ENCODE results near the gene HIP1.

The HIP1 gene

DNA sequence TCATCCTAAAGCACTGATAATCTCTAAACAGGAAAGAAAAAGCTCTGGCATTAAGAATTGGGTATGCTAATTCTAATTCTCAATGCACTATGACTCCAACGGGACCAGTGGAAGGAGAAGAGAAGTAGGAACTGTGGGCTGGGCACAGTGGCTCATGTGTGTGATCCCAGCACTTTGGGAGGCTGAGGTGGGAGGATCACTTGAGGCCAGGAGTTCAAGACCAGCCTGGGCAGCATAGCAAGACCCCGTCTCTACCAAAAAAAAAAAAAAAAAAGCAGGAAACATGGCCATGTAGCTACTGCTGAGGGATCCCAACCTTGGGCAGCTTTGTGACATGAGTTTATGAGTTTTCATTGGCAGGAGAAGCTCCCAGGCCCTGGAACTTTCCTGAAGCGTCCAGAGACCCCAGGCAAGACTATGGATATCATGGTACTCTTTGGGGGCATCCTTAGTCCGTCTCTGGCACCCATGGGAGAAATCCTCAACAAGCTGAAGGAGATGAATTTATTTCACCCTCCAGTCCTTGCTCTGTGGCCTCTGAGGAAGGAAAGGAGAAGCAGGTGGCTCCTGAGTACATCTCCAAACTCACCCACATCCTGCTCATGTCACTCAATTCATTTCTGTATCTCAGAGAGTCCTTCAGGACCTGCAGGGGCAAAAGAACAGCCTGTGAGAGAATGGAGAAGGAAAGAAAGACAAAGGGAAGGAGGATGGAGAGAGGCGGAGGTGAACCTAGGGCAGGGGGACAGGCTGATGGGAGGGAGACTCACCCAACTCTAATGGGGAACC is 147.1 kb downstream of the HIP1 start:
- no peak overlapping the region for H3K4me3 ChIP-seq (ENCODE audit: low read depth, low read length)
- DNase-seq (ENCODE audit: low read depth), result no peak
- TF ChIP-seq, protein P1, sequence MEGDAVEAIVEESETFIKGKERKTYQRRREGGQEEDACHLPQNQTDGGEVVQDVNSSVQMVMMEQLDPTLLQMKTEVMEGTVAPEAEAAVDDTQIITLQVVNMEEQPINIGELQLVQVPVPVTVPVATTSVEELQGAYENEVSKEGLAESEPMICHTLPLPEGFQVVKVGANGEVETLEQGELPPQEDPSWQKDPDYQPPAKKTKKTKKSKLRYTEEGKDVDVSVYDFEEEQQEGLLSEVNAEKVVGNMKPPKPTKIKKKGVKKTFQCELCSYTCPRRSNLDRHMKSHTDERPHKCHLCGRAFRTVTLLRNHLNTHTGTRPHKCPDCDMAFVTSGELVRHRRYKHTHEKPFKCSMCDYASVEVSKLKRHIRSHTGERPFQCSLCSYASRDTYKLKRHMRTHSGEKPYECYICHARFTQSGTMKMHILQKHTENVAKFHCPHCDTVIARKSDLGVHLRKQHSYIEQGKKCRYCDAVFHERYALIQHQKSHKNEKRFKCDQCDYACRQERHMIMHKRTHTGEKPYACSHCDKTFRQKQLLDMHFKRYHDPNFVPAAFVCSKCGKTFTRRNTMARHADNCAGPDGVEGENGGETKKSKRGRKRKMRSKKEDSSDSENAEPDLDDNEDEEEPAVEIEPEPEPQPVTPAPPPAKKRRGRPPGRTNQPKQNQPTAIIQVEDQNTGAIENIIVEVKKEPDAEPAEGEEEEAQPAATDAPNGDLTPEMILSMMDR (conservative IDR thresholded peaks at IDR 0.05; ENCODE audit: low read depth, low read length), result no peak

DNA sequence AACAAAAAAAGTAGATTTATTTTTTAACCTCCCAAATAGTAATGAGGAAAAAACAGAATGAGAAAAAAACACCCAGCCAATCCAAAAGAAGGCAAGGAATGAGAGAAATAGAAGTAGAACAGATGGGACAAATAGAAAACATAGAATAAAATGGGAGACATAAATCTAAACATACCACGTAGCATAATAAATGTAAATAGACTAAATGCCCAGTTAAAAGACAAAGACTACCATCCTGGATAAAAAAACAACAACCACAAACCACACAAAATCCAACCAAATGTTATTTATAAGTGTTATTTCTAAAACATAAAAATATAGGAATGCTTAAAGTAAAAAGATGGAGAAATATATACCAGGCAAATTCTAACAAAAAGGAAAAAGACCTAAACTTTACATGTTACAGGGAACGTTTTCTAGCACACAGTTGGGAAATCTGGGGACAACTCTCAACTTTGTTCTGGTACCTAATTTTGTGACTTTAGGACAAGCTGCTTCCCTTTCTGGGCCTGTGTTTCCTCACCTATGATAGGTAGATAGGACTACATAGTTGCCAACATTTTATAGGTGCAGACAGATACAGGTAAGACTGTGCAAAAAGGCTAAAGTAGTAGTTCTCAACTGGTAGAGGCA is 148.3 kb downstream of the HIP1 start:
- TF ChIP-seq, protein P1 (conservative IDR thresholded peaks at IDR 0.05; ENCODE audit: low read depth, low read length), result no peak
- no peak for DNase-seq (ENCODE audit: low read depth)
- no peak overlapping the region for H3K4me3 ChIP-seq (ENCODE audit: low read depth, low read length)

DNA sequence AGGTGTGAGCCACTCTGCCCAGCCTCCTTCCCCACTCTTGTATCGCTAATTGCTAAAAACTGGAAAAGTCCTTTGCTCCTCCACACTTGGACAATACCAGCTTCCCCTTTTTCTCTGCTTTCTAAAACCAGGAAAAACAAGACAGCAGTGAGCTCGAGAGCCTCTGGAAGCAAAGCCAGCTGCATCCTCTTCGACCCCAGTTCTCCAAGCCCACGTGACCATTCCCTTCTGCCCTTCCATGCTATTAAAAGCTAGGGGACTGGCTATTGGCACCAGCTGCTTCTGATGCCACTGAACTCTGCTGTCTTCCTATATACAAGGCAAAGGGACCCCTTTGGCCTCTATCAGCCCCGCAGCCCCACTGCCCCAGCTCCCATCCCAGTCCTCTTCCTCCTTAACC is 154.4 kb downstream of the HIP1 start:
- H3K4me3 ChIP-seq (ENCODE audit: low read depth, low read length), result no peak overlapping the region
- TF ChIP-seq, protein P1 (conservative IDR thresholded peaks at IDR 0.05; ENCODE audit: low read depth, low read length), result no peak
- DNase-seq (ENCODE audit: low read depth), result no peak

DNA sequence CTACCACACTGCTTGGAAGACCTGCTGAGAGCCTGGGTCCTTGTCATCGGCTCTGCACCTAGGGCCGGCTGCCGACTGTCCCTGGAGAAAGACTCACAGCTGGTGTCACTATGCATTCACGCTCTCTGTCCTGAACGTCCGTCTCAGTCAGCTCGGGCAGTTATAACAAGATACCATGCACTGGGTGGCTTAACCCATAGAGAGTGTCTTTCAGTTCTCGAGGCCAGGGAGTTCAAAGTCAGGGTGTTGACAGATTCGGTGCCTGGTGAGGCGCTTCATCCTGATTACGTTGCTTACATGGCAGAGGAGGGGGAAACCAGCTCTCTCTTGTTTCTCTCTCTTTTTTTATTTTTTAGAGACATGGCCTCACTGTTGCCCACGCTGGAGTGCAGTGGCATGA is 155.5 kb downstream of the HIP1 start:
- H3K4me3 ChIP-seq (ENCODE audit: low read depth, low read length), result no peak overlapping the region
- TF ChIP-seq, protein P1 (conservative IDR thresholded peaks at IDR 0.05; ENCODE audit: low read depth, low read length), result no peak
- DNase-seq (ENCODE audit: low read depth), result no peak

DNA sequence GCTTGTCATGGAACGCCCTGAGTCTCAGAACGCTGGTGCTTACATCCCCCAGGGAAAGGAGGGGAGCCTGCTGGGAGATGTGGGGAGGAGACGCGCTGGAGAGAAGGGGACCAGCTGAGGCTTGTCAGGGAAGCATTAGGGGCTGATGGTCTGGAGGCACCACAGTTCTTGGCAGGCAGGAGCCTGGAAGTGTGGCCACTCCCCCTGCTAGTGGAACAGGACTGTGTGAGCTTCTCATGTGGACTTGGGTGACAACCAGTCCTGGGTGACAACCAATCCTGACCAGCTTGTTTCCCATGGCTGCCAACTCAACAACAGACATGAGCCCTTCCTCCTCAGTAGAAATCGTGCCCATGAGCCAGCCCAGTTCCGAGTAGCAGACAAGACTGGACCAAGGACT is 158.8 kb downstream of the HIP1 start:
- TF ChIP-seq, protein P1 (conservative IDR thresholded peaks at IDR 0.05; ENCODE audit: low read depth, low read length), result no peak
- no peak overlapping the region for H3K4me3 ChIP-seq (ENCODE audit: low read depth, low read length)
- no peak for DNase-seq (ENCODE audit: low read depth)

DNA sequence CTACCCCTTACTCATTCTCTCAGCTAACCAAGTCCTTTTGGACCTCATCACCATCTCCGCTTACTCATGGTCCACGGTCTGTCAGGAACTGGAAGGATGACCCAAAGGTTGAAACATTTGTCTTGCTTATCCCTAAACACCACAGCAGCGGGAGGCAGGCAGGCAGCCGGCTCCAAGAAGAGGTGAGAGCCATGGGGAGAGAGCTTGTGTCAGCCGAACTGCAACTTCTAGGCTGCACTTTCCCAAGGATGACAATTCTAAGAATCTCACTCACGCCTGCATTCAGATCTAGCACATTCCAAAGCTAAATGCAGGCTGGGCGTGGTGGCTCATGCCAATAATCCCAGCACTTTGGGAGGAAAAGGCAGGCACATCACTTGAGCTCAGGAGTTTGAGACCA is 160.7 kb downstream of the HIP1 start:
- TF ChIP-seq, protein P1 (conservative IDR thresholded peaks at IDR 0.05; ENCODE audit: low read depth, low read length), result no peak
- DNase-seq (ENCODE audit: low read depth), result no peak
- no peak overlapping the region for H3K4me3 ChIP-seq (ENCODE audit: low read depth, low read length)
